Islet precursor cell (in vitro differentiated cells): Measurements from ENCODE around the gene CEND1.

Source experiments
- DNase-seq: peaks from one replicate; pipeline ENCODE4 v3.0.0-alpha.2; 2018

The CEND1 gene

GRCh38 chr11:777288-778255 lies 12.3 kb downstream of the CEND1 start, which contains the start of gene GATD1:
GATD1 (minus strand) TSS chr11:777487; CDS start chr11:777462, 25 bp downstream.
- peak; percentile 95 for DNase-seq

GRCh38 chr11:776561-777287 lies 13.2 kb downstream of the CEND1 start:
- DNase-seq: peak; percentile 72

- DNase-seq: no peak
These were observed 13.7 kb downstream of the CEND1 start for GRCh38 chr11:776263-776560.

- peak; percentile 62 for DNase-seq
These were observed 14.9 kb downstream of the CEND1 start for GRCh38 chr11:774873-775592.

DNA sequence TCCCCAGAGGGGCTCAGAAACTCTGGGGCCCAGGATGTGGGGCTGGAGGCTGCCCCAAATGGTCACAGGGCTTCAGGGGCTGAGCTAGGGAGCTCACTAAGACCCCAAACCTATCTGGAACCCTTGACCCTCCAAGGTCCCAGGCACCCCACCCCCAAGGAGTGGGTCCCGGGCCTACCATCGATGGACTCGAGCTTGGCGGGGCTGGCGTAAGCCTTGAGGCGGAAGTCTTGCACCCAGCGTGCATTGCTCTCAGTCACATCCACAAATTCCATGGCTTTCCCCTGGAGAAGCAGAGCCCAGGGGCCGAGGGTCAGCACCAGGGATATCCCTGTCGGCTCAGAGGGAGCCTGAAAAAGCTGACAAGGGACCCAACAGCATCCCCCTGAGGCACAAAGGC lies 16.1 kb downstream of the CEND1 start:
- DNase-seq: no peak

GRCh38 chr11:773425-773824 lies 16.5 kb downstream of the CEND1 start:
- DNase-seq: no peak

DNA sequence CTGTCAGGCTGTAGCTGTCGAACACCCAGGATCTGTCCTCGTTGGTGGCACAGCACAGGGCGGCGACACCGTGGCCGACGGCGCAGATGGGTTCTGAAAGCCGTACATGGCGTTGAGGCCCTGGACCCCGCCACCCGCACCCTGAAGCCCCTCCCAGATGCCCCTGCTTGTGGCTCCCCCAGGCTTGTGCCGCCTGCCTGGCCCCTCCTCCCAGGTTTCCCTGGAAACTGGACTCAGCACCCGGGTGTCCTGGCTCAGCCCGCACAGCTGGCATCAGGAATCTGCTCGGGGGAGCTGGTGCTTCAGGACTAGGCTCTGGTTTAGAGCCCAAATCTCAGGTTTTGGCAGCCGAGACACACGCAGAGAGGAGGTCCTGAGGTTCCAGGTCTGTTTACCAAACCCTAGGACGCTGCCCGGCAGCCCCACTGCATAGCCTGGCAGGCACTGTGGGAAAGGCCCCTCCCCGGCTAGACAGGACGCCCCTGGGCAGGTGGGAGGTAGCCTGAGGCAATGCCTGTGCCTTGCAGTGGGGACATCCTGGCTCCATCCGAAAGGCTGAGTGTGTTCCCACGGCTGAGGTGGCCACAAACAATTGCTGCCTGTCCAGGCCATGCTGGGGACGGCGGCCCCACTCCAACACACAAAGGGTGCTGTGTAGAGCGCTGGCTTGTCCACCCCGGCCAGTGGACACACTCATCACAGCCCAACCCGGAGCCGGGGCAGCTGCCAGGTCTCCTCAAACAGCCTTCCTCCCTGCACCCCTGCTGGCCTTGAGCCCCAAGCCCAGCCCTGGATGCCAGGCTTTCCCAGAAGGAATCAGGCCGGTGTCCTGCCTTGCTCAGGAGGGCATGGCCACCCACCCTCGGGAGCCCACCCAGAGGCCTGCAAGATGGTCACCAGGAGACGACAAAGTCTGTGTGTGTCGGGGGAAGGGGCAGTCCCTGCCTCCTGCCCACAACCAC lies 17.2 kb downstream of the CEND1 start:
- DNase-seq: peak; percentile 60

DNA sequence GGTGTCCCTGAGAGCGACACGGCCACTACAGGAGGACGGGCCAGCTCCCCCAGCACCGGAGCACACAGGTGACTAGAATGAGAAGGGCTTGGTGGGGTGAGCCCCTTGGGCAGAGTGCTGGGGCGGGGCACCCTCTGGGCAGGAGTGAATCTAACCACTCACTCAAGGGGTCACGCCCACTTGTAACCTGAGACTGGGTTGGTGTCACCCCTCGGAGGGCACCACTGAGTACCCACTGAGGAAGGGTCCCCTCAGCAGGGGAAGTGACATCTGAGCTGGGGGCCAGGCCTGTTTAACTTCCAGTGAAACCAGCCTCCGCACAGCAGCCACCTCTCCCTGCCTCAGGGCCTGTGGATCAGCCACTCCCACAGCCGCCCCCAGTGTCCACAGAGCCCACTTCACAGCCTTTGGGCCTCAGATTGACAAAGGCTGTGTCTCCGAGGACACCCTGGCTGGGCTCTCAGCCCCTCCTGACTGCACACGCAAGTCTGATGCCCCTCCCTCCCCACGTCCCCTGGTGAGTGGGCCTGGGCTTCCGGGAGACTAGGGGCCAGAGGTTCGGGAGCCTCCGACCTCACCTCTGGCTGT lies 18.2 kb downstream of the CEND1 start:
- no peak for DNase-seq

- DNase-seq: no peak
These were observed 19.0 kb downstream of the CEND1 start for GRCh38 chr11:770642-771616.

- no peak for DNase-seq
These were observed 19.8 kb downstream of the CEND1 start for GRCh38 chr11:769887-770641.

DNA sequence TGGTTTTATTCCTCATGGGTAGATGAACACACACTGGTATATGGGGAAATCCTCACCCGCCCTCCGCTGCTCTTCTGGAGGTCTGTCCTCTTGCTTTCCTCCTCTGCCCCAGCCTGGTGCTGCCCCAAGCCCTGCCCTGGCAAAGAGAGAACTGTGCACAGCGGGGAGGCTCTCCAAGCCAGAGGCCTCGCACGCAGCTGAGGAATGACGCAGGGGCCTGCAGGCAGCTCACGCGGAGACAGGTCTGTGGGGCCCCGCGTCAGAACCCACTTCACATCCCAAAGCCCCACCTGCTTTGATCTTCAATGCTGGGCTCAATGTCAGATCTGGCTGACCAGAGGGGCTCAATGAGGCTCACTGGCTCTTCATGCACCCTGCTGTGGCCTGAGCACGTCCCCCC lies 22.7 kb downstream of the CEND1 start:
- no peak for DNase-seq

DNA sequence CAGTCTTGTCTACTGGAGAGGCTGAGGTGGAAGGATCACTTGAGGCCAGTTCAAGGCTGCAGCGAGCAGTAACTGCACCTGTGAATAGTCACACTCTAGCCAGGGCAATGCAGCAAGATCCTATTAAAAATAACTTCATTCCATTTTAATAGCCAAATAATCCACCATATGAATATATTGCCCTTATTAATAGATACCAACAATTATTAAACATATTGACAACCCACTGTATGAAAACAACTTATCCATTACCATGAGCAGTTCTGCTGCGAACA lies 23.0 kb downstream of the CEND1 start:
- no peak for DNase-seq

DNA sequence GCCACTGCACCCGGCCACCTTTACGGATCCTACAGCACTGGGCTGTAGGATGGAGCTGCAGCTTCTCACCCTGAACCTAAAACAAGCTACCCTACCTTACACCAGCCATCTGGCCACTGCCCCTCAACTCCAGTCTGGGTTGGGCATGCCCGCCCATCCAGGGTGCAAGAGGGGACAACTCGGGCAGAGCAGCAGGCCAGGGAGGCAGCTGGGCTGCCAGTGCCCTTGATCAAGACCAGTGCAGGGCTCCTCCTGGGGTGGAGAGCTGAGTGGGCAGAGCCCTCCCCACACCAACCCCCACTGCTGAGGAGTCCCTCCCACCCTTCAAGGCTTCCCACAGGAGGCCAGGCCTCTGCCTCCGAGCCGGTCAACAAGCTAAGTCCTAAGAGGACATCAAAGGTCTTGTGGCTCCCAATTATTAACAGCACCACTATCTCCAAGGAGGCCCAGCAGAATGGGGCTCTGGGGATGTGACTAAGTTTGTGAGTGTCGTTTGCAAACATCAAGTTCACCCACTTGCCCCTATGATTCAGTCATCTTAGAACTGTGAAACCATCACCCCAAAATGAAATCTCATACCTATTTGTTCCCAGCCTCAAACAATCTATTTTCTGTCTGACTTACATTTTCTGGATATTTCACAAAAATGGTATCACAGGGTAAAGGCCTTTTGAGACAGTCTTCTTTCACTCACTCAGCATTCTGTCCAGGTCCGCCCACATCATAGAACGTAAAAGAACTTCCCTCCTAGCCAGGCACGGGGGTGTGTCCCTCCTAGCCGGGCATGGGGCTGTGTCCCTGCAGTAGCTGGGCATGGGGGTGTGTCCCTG lies 23.6 kb downstream of the CEND1 start:
- DNase-seq: no peak

DNA sequence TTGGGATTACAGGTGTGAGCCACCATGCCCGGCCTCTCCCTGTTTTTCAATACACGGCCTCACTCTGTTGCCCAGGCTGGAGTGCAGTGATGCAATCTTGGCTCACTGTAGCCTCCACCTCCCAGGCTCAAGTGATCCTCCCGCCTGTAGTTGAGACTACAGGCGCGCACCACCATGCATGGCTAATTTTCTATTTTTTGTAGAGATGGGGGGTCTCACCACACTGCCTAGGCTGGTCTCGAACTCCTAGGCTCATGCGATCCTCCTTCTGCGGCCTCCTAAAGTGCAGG lies 24.1 kb downstream of the CEND1 start:
- DNase-seq: no peak

DNA sequence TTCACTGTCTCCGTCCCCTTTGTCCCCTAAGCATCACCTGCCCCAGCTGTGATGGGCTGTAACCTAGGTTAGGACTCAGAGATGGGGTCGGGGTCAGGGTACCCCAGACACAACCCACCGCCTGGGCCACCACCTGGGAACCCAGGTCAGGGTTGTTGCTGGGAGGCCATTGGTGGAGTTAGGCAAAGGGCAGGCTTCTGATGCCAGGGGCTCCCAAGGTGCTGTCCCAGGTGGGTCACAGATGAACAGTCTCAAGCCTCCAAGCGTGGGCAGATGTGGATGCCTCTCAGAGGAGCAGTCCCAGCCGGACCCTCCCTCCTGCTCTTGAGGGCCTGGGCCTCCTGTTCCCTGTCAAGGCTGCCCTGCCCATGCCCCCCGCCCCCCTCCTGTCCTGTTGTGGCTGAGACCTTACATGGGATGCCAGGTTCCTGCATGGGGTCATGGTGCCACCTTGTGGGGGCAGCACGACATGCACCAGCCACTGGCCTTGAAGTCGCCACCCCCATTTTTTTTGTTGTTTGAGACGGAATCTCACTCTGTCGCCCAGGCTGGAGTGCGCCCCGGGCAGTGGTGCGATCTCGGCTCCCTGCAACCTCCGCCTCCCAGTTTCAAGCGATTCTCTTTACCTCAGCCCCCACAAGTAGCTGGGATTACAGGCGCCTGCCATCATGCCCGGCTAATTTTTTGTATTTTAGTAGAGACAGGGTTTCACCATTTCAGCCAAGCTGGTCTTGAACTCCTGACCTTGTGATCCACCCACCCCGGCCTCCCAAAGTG lies 24.7 kb downstream of the CEND1 start:
- peak; percentile 83 for DNase-seq

- DNase-seq: no peak
These were observed 25.4 kb downstream of the CEND1 start for GRCh38 chr11:764322-765024.

DNA sequence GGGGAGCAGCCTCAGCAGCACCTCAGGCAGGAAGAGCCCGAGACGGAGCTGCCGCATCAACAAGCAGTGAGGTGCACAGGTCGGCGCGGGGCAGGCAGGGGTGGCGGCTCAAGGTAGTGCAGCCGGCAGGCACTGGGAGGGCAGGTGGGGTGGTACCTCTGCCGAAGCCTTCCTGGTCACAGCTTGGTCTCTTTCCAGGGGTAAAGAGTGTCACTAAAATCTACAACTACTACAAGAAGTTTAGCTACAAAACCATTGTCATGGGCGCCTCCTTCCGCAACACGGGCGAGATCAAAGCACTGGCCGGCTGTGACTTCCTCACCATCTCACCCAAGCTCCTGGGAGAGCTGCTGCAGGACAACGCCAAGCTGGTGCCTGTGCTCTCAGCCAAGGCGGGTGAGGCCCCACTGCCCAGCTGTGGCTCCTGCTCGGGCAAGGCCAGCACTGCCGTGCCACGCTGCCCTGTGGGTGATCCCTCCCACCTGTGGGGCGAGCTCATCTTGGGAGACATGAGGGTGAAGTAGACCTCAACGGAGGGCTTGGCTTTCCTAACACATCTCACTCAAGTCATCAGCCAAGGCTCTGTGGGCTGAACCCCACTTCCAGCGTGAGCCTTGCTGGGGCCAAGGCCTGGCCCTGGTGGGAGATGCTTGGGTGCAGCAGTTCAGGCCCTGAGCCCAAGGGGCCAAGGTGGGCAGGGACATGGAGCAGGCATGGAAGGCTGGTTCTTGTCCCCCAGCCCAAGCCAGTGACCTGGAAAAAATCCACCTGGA lies 26.2 kb downstream of the CEND1 start:
- peak; percentile 52 for DNase-seq
